Measurements from ENCODE around the gene TRAF7. TPM values are rescaled to one million over a fixed set of nuclear protein-coding genes. Genes with fewer than 3 reads are reported as not detected.

Gene TRAF7
- total and polyA plus RNA-seq, 3 experiments from 2014 or later, result 7.3 to 106 (median 102) TPM

Other genes with a start within 250 kb of the TRAF7 start
- gene HS3ST6, start 237.4 kb upstream of the TRAF7 start, total RNA-seq, result not detected
- gene HS3ST6, start 237.4 kb upstream of the TRAF7 start, polyA plus RNA-seq, result not detected
- gene MSRB1, start 212.6 kb upstream of the TRAF7 start, total RNA-seq, result 10 to 100 TPM; 20.4 TPM
- gene MSRB1, start 212.6 kb upstream of the TRAF7 start, polyA plus RNA-seq, result 20.2 TPM
- under 1 TPM; 0.37 to 0.62 TPM for gene RPL3L, start 201.1 kb upstream of the TRAF7 start, total RNA-seq
- gene RPL3L, start 201.1 kb upstream of the TRAF7 start, polyA plus RNA-seq, result not detected
- gene NDUFB10, start 196.2 kb upstream of the TRAF7 start, total RNA-seq, result 100 to 1,000 TPM; 150 to 152 TPM
- 236 TPM for gene NDUFB10, start 196.2 kb upstream of the TRAF7 start, polyA plus RNA-seq
- 1,000 to 10,000 TPM; 5,023 to 5,213 TPM for gene RPS2, start 191.0 kb upstream of the TRAF7 start, total RNA-seq
- 5,049 TPM for gene RPS2, start 191.0 kb upstream of the TRAF7 start, polyA plus RNA-seq
- not detected for gene RNF151, start 188.9 kb upstream of the TRAF7 start, total RNA-seq
- gene RNF151, start 188.9 kb upstream of the TRAF7 start, polyA plus RNA-seq, result not detected
- gene TBL3, start 183.7 kb upstream of the TRAF7 start, total RNA-seq, result 10 to 100 TPM; 74.6 to 78.0 TPM
- gene TBL3, start 183.7 kb upstream of the TRAF7 start, polyA plus RNA-seq, result 62.9 TPM
- under 1 TPM; 0.47 to 0.48 TPM for gene NOXO1, start 174.3 kb upstream of the TRAF7 start, total RNA-seq
- not detected for gene NOXO1, start 174.3 kb upstream of the TRAF7 start, polyA plus RNA-seq
- 10 to 100 TPM; 41.7 to 50.1 TPM for gene GFER, start 171.6 kb upstream of the TRAF7 start, total RNA-seq
- gene GFER, start 171.6 kb upstream of the TRAF7 start, polyA plus RNA-seq, result 38.4 TPM
- 1 to 10 TPM; 3.4 to 3.6 TPM for gene SYNGR3, start 165.8 kb upstream of the TRAF7 start, total RNA-seq
- 2.1 TPM for gene SYNGR3, start 165.8 kb upstream of the TRAF7 start, polyA plus RNA-seq
- gene ZNF598, start 146.0 kb upstream of the TRAF7 start, total RNA-seq, result 10 to 100 TPM; 91.8 to 96.6 TPM
- gene ZNF598, start 146.0 kb upstream of the TRAF7 start, polyA plus RNA-seq, result 11.3 TPM
- 10 to 100 TPM in 1 of 2 experiments, 1 to 10 TPM in 1; 9.4 to 12.5 TPM for gene NPW, start 136.0 kb upstream of the TRAF7 start, total RNA-seq
- not detected for gene NPW, start 136.0 kb upstream of the TRAF7 start, polyA plus RNA-seq
- 1 to 10 TPM; 3.0 to 4.1 TPM for gene NHERF2, start 128.9 kb upstream of the TRAF7 start, total RNA-seq
- gene NHERF2, start 128.9 kb upstream of the TRAF7 start, polyA plus RNA-seq, result 0.51 TPM
- 10 to 100 TPM; 28.7 to 29.5 TPM for gene NTHL1, start 107.9 kb upstream of the TRAF7 start, total RNA-seq
- 16.3 TPM for gene NTHL1, start 107.9 kb upstream of the TRAF7 start, polyA plus RNA-seq
- 10 to 100 TPM; 79.3 to 86.3 TPM for gene TSC2, start 107.8 kb upstream of the TRAF7 start, total RNA-seq
- 46.4 TPM for gene TSC2, start 107.8 kb upstream of the TRAF7 start, polyA plus RNA-seq
- gene PKD1, start 19.9 kb upstream of the TRAF7 start, total RNA-seq, result 10 to 100 TPM; 58.9 to 66.2 TPM
- 9.9 TPM for gene PKD1, start 19.9 kb upstream of the TRAF7 start, polyA plus RNA-seq
- under 1 TPM; 0.20 to 0.55 TPM for gene RAB26, start 7.2 kb upstream of the TRAF7 start, total RNA-seq
- 0.75 TPM for gene RAB26, start 7.2 kb upstream of the TRAF7 start, polyA plus RNA-seq
- under 1 TPM; 0.13 to 0.24 TPM for gene CASKIN1, start 40.8 kb downstream of the TRAF7 start, total RNA-seq
- not detected for gene CASKIN1, start 40.8 kb downstream of the TRAF7 start, polyA plus RNA-seq
- gene MLST8, start 49.7 kb downstream of the TRAF7 start, total RNA-seq, result 10 to 100 TPM; 75.4 to 76.8 TPM
- gene MLST8, start 49.7 kb downstream of the TRAF7 start, polyA plus RNA-seq, result 30.8 TPM
- gene BRICD5, start 55.1 kb downstream of the TRAF7 start, total RNA-seq, result 10 to 100 TPM in 1 of 2 experiments, 1 to 10 TPM in 1; 8.4 to 10.9 TPM
- gene BRICD5, start 55.1 kb downstream of the TRAF7 start, polyA plus RNA-seq, result 0.14 TPM
- 10 to 100 TPM; 27.3 to 30.9 TPM for gene PGP, start 59.1 kb downstream of the TRAF7 start, total RNA-seq
- 14.7 TPM for gene PGP, start 59.1 kb downstream of the TRAF7 start, polyA plus RNA-seq
- gene E4F1, start 67.8 kb downstream of the TRAF7 start, total RNA-seq, result 10 to 100 TPM; 28.9 to 29.8 TPM
- 16.5 TPM for gene E4F1, start 67.8 kb downstream of the TRAF7 start, polyA plus RNA-seq
- gene DNASE1L2, start 80.7 kb downstream of the TRAF7 start, total RNA-seq, result 1 to 10 TPM; 1.4 to 1.5 TPM
- gene DNASE1L2, start 80.7 kb downstream of the TRAF7 start, polyA plus RNA-seq, result not detected
- 10 to 100 TPM; 30.3 to 33.1 TPM for gene ECI1, start 95.8 kb downstream of the TRAF7 start, total RNA-seq
- gene ECI1, start 95.8 kb downstream of the TRAF7 start, polyA plus RNA-seq, result 45.9 TPM
- 100 to 1,000 TPM; 367 to 382 TPM for gene RNPS1, start 112.3 kb downstream of the TRAF7 start, total RNA-seq
- 312 TPM for gene RNPS1, start 112.3 kb downstream of the TRAF7 start, polyA plus RNA-seq
- 1 to 10 TPM; 7.0 to 7.9 TPM for gene ABCA3, start 184.9 kb downstream of the TRAF7 start, total RNA-seq
- 4.1 TPM for gene ABCA3, start 184.9 kb downstream of the TRAF7 start, polyA plus RNA-seq